ENCODE data around the gene DRC1.

Gene DRC1

DNA sequence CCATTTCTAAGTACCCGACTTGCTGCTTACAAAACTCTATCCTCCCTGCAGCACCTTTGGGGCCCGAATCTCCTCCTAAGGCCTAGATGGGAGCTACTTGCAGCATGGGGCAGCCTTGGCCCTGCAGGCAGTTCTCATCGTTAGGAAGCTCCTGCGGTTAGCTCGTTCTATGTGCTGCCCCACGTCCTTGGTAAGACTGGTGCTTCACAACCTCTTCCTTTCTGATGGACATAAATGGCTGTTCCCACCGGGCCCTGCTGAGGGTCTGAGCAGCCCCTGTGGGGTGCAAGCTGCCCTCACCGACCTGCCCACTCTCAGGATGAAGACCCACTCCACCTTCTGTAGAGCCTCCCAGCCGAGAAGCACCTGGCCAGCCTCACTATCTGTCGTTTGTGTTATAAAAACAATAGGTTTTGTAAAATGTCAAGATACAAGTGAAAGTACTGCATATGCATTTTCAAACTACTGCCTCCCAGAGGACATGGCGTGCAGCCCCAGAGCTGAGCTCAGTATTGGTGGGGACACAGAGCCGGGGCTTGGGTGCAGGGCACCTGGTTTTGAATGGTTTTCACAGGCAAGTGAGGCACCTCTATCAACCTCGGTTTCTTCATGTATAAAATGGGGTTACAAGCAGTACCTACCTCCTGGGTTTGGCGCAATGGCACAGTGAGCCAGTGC, 56.8 kb downstream of the DRC1 start:
- no peaks in the 10 kb centered on the region for H3K27me3 ChIP-seq (replicated peaks; ENCODE audit: control insufficient read depth, insufficient read depth, low read length)
- no peak for DNase-seq (ENCODE audit: extremely low read depth, insufficient read length)
- no peak overlapping the region for H3K4me3 ChIP-seq (replicated peaks; ENCODE audit: low read depth, low read length)
- no peaks in the 10 kb centered on the region for H3K36me3 ChIP-seq (ENCODE audit: control insufficient read depth, insufficient read depth, low read length)
- TF ChIP-seq, protein P1, sequence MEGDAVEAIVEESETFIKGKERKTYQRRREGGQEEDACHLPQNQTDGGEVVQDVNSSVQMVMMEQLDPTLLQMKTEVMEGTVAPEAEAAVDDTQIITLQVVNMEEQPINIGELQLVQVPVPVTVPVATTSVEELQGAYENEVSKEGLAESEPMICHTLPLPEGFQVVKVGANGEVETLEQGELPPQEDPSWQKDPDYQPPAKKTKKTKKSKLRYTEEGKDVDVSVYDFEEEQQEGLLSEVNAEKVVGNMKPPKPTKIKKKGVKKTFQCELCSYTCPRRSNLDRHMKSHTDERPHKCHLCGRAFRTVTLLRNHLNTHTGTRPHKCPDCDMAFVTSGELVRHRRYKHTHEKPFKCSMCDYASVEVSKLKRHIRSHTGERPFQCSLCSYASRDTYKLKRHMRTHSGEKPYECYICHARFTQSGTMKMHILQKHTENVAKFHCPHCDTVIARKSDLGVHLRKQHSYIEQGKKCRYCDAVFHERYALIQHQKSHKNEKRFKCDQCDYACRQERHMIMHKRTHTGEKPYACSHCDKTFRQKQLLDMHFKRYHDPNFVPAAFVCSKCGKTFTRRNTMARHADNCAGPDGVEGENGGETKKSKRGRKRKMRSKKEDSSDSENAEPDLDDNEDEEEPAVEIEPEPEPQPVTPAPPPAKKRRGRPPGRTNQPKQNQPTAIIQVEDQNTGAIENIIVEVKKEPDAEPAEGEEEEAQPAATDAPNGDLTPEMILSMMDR (IDR thresholded peaks at IDR 0.05; ENCODE audit: insufficient read depth, low read length, poor library complexity, severe bottlenecking), result peak; percentile 6

DNA sequence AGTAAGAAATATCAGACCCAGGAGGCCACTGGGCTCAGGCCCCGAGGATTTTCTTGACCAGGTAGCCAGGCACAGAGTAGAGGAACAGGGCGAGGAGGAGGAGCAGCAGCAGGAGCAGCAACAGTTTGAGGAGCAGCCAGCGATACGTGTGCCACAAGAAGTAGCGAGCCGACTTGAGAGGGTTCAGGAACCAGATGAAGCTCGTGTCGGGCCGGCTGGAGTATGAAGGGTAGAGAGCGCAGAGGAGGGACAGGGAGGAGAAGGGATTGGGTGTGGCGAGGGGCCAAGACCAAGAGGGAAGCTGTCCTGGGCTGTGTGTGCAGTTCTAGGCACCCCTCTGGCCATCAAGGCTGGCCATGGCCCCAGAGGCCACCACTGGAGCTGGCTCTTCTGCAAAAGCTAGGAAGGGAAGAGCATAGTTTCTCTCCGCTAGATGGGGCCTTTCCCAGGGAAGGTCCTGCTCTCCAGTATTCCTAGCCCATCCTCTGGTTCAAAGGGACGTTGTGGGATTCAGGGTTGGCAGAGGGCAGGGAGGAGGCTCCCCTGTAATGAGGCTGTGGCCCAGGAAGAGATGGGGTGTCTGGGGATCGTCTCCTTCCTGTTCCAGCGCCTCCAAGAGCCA, 58.4 kb downstream of the DRC1 start:
- Histone ChIP-seq H3K4me3 (replicated peaks; ENCODE audit: low read depth, low read length) (no peak overlapping the region), H3K36me3 (ENCODE audit: control insufficient read depth, insufficient read depth, low read length) (no peaks in the 10 kb centered on the region), H3K27me3 (replicated peaks; ENCODE audit: control insufficient read depth, insufficient read depth, low read length) (no peaks in the 10 kb centered on the region; the same call in 1 of the 2 replicates)
- TF ChIP-seq, protein P1 (IDR thresholded peaks at IDR 0.05; ENCODE audit: insufficient read depth, low read length, poor library complexity, severe bottlenecking), result no peak
- DNase-seq (ENCODE audit: extremely low read depth, insufficient read length), result no peak

DNA sequence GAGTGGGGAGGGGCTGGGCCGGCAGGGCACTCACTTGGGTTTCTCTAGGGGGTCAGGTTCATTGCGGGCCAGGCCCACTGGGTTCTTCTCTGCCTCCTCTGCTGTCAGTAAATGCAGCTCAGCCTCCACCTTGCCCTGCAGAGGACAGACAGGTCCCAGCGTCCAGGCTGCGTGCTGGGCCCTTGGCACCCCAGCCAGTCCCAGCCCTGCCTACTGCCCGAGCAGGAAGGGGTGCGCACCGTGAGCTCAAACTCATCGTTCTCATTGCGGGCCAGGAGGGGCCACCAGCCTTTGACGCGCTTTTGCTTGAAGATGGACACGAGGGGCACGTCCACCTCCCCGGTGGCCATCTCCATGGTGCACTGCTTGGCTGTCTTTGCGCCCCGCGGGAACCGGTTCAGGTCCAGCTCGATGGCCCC, 58.9 kb downstream of the DRC1 start:
- H3K36me3 ChIP-seq (ENCODE audit: control insufficient read depth, insufficient read depth, low read length), result no peaks in the 10 kb centered on the region
- TF ChIP-seq, protein P1 (IDR thresholded peaks at IDR 0.05; ENCODE audit: insufficient read depth, low read length, poor library complexity, severe bottlenecking), result no peak

DNA sequence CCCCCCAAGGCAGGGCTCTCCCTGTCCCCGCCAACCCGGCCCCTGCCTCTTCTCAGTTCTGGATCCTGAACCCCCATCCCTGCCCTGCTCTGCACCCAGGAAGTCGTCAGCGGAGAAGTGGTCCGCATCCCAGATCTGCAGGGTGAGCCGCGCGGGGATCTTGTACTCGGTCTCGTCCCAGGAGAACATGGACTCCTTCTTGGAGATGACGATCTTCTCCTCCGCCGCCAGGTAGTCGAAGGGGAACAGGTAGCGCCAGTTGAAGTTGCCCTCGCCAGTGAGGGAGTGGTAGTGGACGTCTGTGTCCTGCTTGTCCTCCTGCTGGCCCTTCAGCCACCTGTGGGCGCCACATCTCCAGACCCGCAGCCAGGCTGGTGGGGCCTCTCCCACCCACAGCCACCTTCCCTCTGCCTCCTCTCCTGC, 59.9 kb downstream of the DRC1 start:
- H3K36me3 ChIP-seq (ENCODE audit: control insufficient read depth, insufficient read depth, low read length), result no peaks in the 10 kb centered on the region
- no peak for DNase-seq (ENCODE audit: extremely low read depth, insufficient read length)
- H3K4me3 ChIP-seq (replicated peaks; ENCODE audit: low read depth, low read length), result no peak overlapping the region
- no peaks in the 10 kb centered on the region; the same call in 1 of the 2 replicates for H3K27me3 ChIP-seq (replicated peaks; ENCODE audit: control insufficient read depth, insufficient read depth, low read length)
- TF ChIP-seq, protein P1 (IDR thresholded peaks at IDR 0.05; ENCODE audit: insufficient read depth, low read length, poor library complexity, severe bottlenecking), result no peak

More for the DNA sequence above, 58.9 kb downstream of the DRC1 start:
- no peaks in the 10 kb centered on the region; the same call in 1 of the 2 replicates for H3K27me3 ChIP-seq (replicated peaks; ENCODE audit: control insufficient read depth, insufficient read depth, low read length)
- no peak overlapping the region for H3K4me3 ChIP-seq (replicated peaks; ENCODE audit: low read depth, low read length)
- no peak for DNase-seq (ENCODE audit: extremely low read depth, insufficient read length)

DNA sequence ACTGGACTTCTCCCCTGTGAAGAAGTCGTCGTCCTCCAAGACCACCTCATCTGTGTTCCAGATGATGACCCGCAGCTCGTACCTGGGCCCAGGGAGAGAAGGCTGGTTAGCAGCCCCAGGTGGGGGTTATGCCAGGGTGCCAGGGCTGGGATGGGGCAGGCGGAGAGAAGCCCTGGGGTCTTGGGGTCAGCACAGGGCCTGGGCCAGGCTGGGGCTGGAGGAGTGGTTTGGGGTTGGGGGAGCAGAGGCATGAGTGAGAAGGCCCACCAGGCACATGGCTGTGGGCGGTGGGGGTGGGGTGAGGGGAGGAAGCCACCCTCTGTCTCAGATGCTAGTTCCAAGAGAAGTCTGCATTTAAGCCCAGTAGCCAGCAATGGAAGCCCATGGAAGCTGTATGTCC, 60.4 kb downstream of the DRC1 start:
- no peak overlapping the region for H3K4me3 ChIP-seq (replicated peaks; ENCODE audit: low read depth, low read length)
- TF ChIP-seq, protein P1 (IDR thresholded peaks at IDR 0.05; ENCODE audit: insufficient read depth, low read length, poor library complexity, severe bottlenecking), result no peak
- H3K27me3 ChIP-seq (replicated peaks; ENCODE audit: control insufficient read depth, insufficient read depth, low read length), result no peaks in the 10 kb centered on the region; the same call in 1 of the 2 replicates
- H3K36me3 ChIP-seq (ENCODE audit: control insufficient read depth, insufficient read depth, low read length), result no peaks in the 10 kb centered on the region
- no peak for DNase-seq (ENCODE audit: extremely low read depth, insufficient read length)
